ENCODE data around the gene CYP17A1.
"Not testable (repeated sequence)": the region's sequence is repeated elsewhere in the genome, so short reads cannot be mapped to it uniquely, and the experiment has no call there.

- TF ChIP-seq ZNF274 (IDR thresholded peaks at IDR 0.05; ENCODE audit: low read depth, low read length); SUZ12 (IDR thresholded peaks at IDR 0.05; ENCODE audit: extremely low read depth, insufficient read depth, insufficient read length): not testable (repeated sequence)
These were observed 17.2 kb downstream of the CYP17A1 start for GRCh38 chr10:102820008-102820407.
